HG03558 (cell line): Measurements from ENCODE around the gene PMPCA.

Experiments used
- ATAC-seq: cut with Tn5 transposase; IDR thresholded peaks from one replicate; pipeline ENCODE4 v1.9.1; 2021; ENCODE audit warnings: moderate number of reproducible peaks; ENCODE audit not compliant: unreplicated experiment; ENCODE audit errors: extremely low read depth

The PMPCA gene

GRCh38 chr9:136432591-136432990, 22.1 kb downstream of the PMPCA start:
- no peak for ATAC-seq

GRCh38 chr9:136433043-136433715, 22.7 kb downstream of the PMPCA start:
- ATAC-seq: no peak

- ATAC-seq: no peak
Measured at GRCh38 chr9:136433849-136434579, 23.6 kb downstream of the PMPCA start.

GRCh38 chr9:136434580-136435169, 24.2 kb downstream of the PMPCA start:
- ATAC-seq: no peak

GRCh38 chr9:136436055-136436634, 25.7 kb downstream of the PMPCA start:
- no peak for ATAC-seq

GRCh38 chr9:136437430-136437829, 27.0 kb downstream of the PMPCA start:
- no peak for ATAC-seq

GRCh38 chr9:136437839-136438547, 27.5 kb downstream of the PMPCA start:
- ATAC-seq: no peak

- no peak for ATAC-seq
Measured at GRCh38 chr9:136438548-136439480, 28.4 kb downstream of the PMPCA start.

GRCh38 chr9:136439481-136440408, 29.3 kb downstream of the PMPCA start, which contains the start of gene INPP5E:
TSS of gene INPP5E (minus strand) at chr9:136439845. CDS start at chr9:136439419, 426 bp downstream.
- ATAC-seq: no peak

- ATAC-seq: no peak
Measured at GRCh38 chr9:136441191-136441680, 30.8 kb downstream of the PMPCA start.

GRCh38 chr9:136441681-136442245, 31.3 kb downstream of the PMPCA start:
- ATAC-seq: no peak

- ATAC-seq: no peak
Measured at GRCh38 chr9:136442265-136442664, 31.8 kb downstream of the PMPCA start.

GRCh38 chr9:136443087-136443486, 32.6 kb downstream of the PMPCA start:
- ATAC-seq: no peak

GRCh38 chr9:136443687-136444086, 33.2 kb downstream of the PMPCA start:
- ATAC-seq: no peak

GRCh38 chr9:136444102-136444501, 33.6 kb downstream of the PMPCA start:
- ATAC-seq: no peak

GRCh38 chr9:136445799-136446198, 35.3 kb downstream of the PMPCA start:
- no peak for ATAC-seq

GRCh38 chr9:136447173-136447778, 36.8 kb downstream of the PMPCA start:
- no peak for ATAC-seq
